ENCODE measurements around the gene ZNF334.

Gene ZNF334

DNA sequence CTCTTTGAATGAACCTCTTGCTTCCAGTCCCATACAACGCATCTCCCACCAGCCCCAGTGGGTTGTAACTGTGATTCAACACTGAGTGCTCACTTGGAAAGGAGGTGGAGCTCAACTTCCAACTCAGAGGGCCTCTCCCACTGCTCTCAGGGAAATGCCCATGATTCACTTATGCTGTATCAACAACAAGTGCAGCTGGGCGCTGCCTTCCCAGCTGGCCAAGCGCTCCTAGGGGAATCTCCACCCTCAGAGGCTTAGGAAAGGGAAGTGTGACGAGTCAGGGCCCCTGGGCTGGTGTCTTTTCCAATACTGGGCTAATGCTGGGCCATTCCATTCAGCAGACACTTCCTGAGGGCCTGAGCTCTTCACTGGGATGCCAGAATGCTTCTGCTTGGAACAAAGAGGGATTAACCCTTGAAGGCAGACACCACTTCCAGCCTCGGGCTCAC is 45.2 kb upstream of the ZNF334 start:
- in situ Hi-C loops (cut with HindIII; ENCODE audit: low pct_ligation_motif_present, low sequenced_read_pairs) = no loop called here
- Histone ChIP-seq H3K27me3 (replicated peaks) (no peaks in the 10 kb centered on the region), H3K36me3 (replicated peaks) (no peaks in the 10 kb centered on the region), H3K27ac (no peak overlapping the region), H3K4me3 (ENCODE audit: low read depth, low read length) (no peak overlapping the region)
- TF ChIP-seq, protein P1, sequence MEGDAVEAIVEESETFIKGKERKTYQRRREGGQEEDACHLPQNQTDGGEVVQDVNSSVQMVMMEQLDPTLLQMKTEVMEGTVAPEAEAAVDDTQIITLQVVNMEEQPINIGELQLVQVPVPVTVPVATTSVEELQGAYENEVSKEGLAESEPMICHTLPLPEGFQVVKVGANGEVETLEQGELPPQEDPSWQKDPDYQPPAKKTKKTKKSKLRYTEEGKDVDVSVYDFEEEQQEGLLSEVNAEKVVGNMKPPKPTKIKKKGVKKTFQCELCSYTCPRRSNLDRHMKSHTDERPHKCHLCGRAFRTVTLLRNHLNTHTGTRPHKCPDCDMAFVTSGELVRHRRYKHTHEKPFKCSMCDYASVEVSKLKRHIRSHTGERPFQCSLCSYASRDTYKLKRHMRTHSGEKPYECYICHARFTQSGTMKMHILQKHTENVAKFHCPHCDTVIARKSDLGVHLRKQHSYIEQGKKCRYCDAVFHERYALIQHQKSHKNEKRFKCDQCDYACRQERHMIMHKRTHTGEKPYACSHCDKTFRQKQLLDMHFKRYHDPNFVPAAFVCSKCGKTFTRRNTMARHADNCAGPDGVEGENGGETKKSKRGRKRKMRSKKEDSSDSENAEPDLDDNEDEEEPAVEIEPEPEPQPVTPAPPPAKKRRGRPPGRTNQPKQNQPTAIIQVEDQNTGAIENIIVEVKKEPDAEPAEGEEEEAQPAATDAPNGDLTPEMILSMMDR (IDR thresholded peaks at IDR 0.05; ENCODE audit: low read depth, low read length, missing control alignments) = no peak
- peak; percentile 84 for DNase-seq

DNA sequence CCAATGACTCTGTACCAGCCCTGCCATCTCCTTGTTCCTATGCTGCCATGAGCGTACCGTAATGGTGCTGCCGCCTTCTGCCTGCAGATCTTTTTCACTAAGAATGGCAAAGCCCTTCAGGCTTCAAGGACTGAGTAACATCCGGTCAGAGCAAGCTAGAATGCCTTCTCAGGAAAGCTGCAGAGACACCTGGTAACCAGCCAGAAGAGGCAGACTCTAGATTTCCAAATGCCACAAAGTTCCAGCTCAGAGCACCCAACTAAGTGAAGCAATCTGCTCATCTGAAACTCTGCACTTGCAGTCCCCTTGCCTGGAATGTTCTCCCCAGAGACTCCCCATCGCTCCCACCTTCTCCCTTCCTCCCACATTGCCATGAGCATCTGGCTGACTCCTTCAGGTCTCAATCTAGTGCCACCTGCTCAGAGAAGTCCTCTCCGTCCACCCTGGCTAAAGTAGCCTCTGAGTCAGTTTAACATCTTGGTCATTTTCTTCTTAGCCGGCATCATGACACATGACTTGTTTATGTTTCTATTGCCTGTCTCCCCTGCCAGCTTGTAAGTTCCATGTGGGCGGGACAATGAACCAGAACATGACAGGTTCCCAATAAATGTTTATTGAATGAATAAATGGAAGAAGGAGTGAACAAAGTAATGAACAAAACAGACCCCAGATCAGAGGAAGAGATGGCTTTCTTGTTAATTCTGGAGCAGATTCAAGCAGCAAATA is 44.0 kb upstream of the ZNF334 start:
- no peak for DNase-seq
- no peak overlapping the region for H3K27ac ChIP-seq
- TF ChIP-seq, protein P1 (IDR thresholded peaks at IDR 0.05; ENCODE audit: low read depth, low read length, missing control alignments) = no peak
- H3K36me3 ChIP-seq (replicated peaks) = no peaks in the 10 kb centered on the region
- no peaks in the 10 kb centered on the region for H3K27me3 ChIP-seq (replicated peaks)
- in situ Hi-C loops (cut with HindIII; ENCODE audit: low pct_ligation_motif_present, low sequenced_read_pairs) = no loop called here
- no peak overlapping the region for H3K4me3 ChIP-seq (ENCODE audit: low read depth, low read length)

DNA sequence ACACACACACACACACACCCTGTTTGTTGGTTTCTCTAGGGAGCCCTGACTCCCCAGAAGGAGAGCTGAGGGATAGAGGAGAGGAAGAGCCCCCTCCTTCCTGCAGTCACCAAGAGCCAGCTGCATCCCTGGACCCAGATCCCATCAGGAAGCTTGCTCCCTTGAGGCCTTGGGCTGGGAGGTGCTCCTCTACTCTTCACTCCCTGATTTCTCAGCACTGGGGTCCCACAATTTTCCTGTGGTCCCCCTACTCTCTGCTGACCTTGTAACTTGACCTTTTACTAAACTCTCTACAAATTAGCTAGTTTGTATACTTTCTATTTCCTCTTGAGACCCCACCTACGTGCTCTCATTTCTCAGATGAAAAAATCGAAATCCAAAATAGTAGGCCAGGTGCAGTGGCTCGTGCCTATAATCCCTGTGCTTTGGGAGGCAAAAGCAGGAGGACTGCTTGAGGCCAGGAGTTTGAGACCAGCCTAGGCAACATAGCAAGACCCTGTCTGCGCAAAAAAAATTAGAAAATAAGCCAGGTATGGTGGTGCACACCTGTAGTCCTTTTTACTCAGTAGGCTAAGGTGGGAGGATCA is 42.1 kb upstream of the ZNF334 start:
- no peak overlapping the region for H3K27ac ChIP-seq
- DNase-seq = no peak
- H3K36me3 ChIP-seq (replicated peaks) = no peaks in the 10 kb centered on the region
- H3K4me3 ChIP-seq (ENCODE audit: low read depth, low read length) = no peak overlapping the region
- TF ChIP-seq, protein P1 (IDR thresholded peaks at IDR 0.05; ENCODE audit: low read depth, low read length, missing control alignments) = no peak
- in situ Hi-C loops (cut with HindIII; ENCODE audit: low pct_ligation_motif_present, low sequenced_read_pairs) = no loop called here
- no peaks in the 10 kb centered on the region for H3K27me3 ChIP-seq (replicated peaks)

DNA sequence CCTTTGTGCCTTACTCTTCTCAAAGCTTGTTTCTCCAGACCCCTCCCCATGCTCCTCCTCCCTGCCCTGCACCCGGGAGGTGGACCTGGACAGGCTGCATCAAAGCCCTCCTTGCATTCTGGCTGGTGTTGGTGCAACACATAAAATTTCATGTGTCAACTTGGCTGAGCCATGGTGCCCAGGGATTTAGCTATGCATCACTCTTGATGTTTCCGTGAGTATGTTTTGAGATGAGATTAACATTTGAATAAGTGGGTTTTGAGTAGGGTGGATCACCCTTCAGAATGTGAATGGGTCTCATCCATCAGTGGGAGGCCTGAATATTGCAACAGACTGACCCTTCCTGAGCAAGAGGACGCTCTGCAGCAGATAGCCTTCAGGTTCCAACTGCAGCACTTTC is 41.5 kb upstream of the ZNF334 start:
- TF ChIP-seq, protein P1 (IDR thresholded peaks at IDR 0.05; ENCODE audit: low read depth, low read length, missing control alignments) = no peak
- no peak for DNase-seq
- Histone ChIP-seq H3K36me3 (replicated peaks) (no peaks in the 10 kb centered on the region), H3K27ac (no peak overlapping the region), H3K27me3 (replicated peaks) (no peaks in the 10 kb centered on the region), H3K4me3 (ENCODE audit: low read depth, low read length) (no peak overlapping the region)
- in situ Hi-C loops (cut with HindIII; ENCODE audit: low pct_ligation_motif_present, low sequenced_read_pairs) = no loop called here

DNA sequence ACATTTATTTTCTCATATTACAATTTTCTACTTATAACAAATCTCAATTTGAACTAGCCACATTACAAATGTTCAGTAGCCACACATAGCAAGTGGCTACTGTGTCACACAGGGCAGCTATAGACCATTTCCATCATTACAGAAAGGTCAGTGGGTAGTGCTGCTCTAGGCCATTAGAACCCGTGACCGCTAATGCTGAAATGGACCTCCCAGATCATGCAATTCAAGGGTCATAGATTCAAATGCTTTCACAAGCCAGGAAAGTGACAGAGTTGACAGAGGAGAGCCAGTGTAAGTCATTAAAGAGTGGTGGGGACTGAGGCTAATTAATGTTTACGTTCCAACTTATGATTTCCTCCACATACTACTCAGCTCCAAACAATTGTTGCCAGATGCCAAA is 40.6 kb upstream of the ZNF334 start:
- TF ChIP-seq, protein P1 (IDR thresholded peaks at IDR 0.05; ENCODE audit: low read depth, low read length, missing control alignments) = no peak
- Histone ChIP-seq H3K27me3 (replicated peaks) (no peaks in the 10 kb centered on the region), H3K36me3 (replicated peaks) (no peaks in the 10 kb centered on the region), H3K27ac (no peak overlapping the region), H3K4me3 (ENCODE audit: low read depth, low read length) (no peak overlapping the region)
- no peak for DNase-seq
- in situ Hi-C loops (cut with HindIII; ENCODE audit: low pct_ligation_motif_present, low sequenced_read_pairs) = no loop called here
